ENCODE results near the gene SPATA46. TPM values are rescaled to one million over a fixed set of nuclear protein-coding genes. Genes with fewer than 3 reads are reported as not detected.

Gene SPATA46
- total and polyA plus RNA-seq, 9 of the 15 experiments (the other 6 are each of a cell fraction or from before 2014, with no cell fraction given): 0.04 to 0.11 TPM; not detected in 7

GRCh38 chr1:162421258-162422164 lies 44.9 kb upstream of the SPATA46 start (continued):
- TF ChIP-seq ZBTB11 (CRISPR knock-in tag; IDR thresholded peaks at IDR 0.05): no peak
- no peak for TF ChIP-seq SMAD1 (IDR thresholded peaks at IDR 0.05; ENCODE audit: low read depth, low read length, partially characterized antibody)
- no peak for TF ChIP-seq PATZ1 (CRISPR knock-in tag; IDR thresholded peaks at IDR 0.05; ENCODE audit: borderline replicate concordance)
- no peak for TF ChIP-seq KAT8 (IDR thresholded peaks at IDR 0.05; ENCODE audit: low read depth)
- no peak for TF ChIP-seq HINFP (tag; conservative IDR thresholded peaks at IDR 0.05; ENCODE audit: low read depth)
- no peak for TF ChIP-seq JUNB (CRISPR knock-in tag; conservative IDR thresholded peaks at IDR 0.05)
- TF ChIP-seq ZSCAN29 (IDR thresholded peaks at IDR 0.05): no peak
- TF ChIP-seq ZNF253 (CRISPR knock-in tag; conservative IDR thresholded peaks at IDR 0.05): no peak
- peak; percentile 52; the same call in 1 of the 2 replicates for TF ChIP-seq MBD2 (IDR thresholded peaks at IDR 0.05; ENCODE audit: borderline replicate concordance, low read depth)
- no peak for TF ChIP-seq ZNF431 (CRISPR knock-in tag; IDR thresholded peaks at IDR 0.05)
- TF ChIP-seq MAFK (IDR thresholded peaks at IDR 0.05; ENCODE audit: low read length): no peak
- TF ChIP-seq E2F1 (CRISPR knock-in tag; IDR thresholded peaks at IDR 0.05): no peak
- peak; percentile 50; the same call in 1 of the 2 replicates for TF ChIP-seq ATF7 (IDR thresholded peaks at IDR 0.05)
- peak; percentile 81; the same call in 1 of the 2 replicates for TF ChIP-seq FOXP1 (CRISPR knock-in tag; IDR thresholded peaks at IDR 0.05)
- TF ChIP-seq THAP7 (CRISPR knock-in tag; IDR thresholded peaks at IDR 0.05): no peak
- no peak for TF ChIP-seq ZZZ3 (IDR thresholded peaks at IDR 0.05)
- TF ChIP-seq NCOA1 (IDR thresholded peaks at IDR 0.05; ENCODE audit: low read depth): peak; percentile 70; the same call in 1 of the 2 replicates
- TF ChIP-seq ZNF77 (CRISPR knock-in tag; IDR thresholded peaks at IDR 0.05): no peak
- no peak for TF ChIP-seq EP400 (IDR thresholded peaks at IDR 0.05)
